Measurements from ENCODE around the gene CPNE1. TPM values are rescaled to one million over a fixed set of nuclear protein-coding genes. Genes with fewer than 3 reads are reported as not detected.

CPNE1 gene
- total RNA-seq, 4 donors from 2014 or later = 37.3 to 60.7 (median 50.1) TPM

DNA sequence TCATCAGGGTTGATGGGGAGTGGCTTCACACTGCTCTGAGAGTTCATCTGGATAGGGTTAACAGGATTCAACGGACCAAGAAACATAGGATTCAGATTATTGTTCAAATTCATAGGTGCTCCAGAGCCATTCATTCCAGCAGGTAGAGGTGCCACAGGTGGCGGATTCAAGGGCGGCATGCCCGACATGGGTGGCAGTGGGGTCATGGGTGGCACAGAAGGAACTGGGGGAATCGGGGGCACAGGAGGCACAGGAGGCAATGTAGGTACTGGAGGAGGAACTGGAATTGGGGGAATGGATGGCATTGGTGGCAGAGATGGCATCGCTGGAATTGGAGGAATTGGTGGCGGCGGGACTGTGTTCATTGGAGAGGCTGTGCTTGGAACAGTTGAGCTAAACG is 10.3 kb downstream of the CPNE1 start:
- no peak for TF ChIP-seq POLR2A (IDR thresholded peaks at IDR 0.05)
- TF ChIP-seq, protein P1, sequence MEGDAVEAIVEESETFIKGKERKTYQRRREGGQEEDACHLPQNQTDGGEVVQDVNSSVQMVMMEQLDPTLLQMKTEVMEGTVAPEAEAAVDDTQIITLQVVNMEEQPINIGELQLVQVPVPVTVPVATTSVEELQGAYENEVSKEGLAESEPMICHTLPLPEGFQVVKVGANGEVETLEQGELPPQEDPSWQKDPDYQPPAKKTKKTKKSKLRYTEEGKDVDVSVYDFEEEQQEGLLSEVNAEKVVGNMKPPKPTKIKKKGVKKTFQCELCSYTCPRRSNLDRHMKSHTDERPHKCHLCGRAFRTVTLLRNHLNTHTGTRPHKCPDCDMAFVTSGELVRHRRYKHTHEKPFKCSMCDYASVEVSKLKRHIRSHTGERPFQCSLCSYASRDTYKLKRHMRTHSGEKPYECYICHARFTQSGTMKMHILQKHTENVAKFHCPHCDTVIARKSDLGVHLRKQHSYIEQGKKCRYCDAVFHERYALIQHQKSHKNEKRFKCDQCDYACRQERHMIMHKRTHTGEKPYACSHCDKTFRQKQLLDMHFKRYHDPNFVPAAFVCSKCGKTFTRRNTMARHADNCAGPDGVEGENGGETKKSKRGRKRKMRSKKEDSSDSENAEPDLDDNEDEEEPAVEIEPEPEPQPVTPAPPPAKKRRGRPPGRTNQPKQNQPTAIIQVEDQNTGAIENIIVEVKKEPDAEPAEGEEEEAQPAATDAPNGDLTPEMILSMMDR (IDR thresholded peaks at IDR 0.05 in 4 of 5, conservative IDR thresholded peaks at IDR 0.05 in 1 of 5) = no peak
- peaks cover 0 to 21% of the 10 kb centered on the region in 2 donors for H3K36me3 ChIP-seq
- DNase-seq (no peak), ATAC-seq (no peak)
- H3K9me3 ChIP-seq = no peaks in the 10 kb centered on the region
- H3K4me3 ChIP-seq = no peak overlapping the region
- H3K4me1 ChIP-seq = peaks cover 46 to 64% of the 10 kb centered on the region in 2 donors
- in situ Hi-C loops (cut with MboI; ENCODE audit: low sequenced_read_pairs in 4 of 4) = no loop called here
- H3K27me3 ChIP-seq = no peaks in the 10 kb centered on the region
- H3K27ac ChIP-seq = no peak overlapping the region
- intact Hi-C loops (cut with DNase I; ENCODE audit: low total_unique reads) = no loop called here

DNA sequence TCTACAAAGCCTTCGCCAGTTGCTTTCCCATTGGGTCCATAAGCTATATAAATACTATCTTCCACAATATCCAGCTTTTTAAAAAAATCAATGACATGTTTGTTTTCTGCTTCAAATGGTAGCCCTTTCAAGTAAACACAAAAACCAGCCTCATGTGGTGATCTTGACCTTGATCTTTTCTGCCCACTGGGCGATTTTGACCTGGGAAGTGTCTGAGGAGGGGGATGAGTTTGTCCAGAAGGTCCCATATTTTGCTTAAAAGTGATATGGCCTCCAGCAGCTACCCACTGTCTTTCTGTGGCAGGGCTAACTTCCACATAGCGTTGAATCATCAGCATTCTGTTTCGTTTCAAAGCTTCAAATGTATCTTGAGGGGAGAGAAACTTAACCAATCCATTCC is 10.8 kb downstream of the CPNE1 start:
- no peaks in the 10 kb centered on the region for H3K27me3 ChIP-seq
- no peak for ATAC-seq
- no peak overlapping the region for H3K4me3 ChIP-seq
- no peak for TF ChIP-seq POLR2A (IDR thresholded peaks at IDR 0.05)
- TF ChIP-seq, protein P1 (IDR thresholded peaks at IDR 0.05 in 4 of 5, conservative IDR thresholded peaks at IDR 0.05 in 1 of 5) = no peak
- in situ Hi-C loops (cut with MboI; ENCODE audit: low sequenced_read_pairs in 4 of 4) (no loop called here), intact Hi-C loops (cut with DNase I; ENCODE audit: low total_unique reads) (no loop called here)
- no peak for DNase-seq
- peaks cover 0 to 21% of the 10 kb centered on the region in 2 donors for H3K36me3 ChIP-seq
- H3K9me3 ChIP-seq = no peaks in the 10 kb centered on the region
- H3K4me1 ChIP-seq = peaks cover 46 to 66% of the 10 kb centered on the region in 2 donors
- H3K27ac ChIP-seq = no peak overlapping the region

DNA sequence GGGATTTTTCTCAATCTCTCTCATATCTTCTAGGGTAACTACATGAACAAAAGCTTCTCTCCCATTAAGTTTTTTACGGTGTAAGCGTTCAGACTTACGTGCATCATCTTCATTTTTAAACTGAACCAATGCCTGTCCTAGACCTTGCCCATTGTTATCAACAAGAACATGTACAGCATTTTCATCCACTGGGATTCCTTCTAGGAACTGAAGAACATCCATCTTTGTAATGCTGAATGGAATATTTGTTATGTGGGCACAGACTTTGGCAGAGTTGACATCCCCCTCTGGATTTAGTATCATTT is 11.3 kb downstream of the CPNE1 start:
- H3K9me3 ChIP-seq = no peaks in the 10 kb centered on the region
- peaks cover 0 to 21% of the 10 kb centered on the region in 2 donors for H3K36me3 ChIP-seq
- no peak overlapping the region for H3K4me3 ChIP-seq
- peaks cover 47 to 66% of the 10 kb centered on the region in 2 donors for H3K4me1 ChIP-seq
- ATAC-seq (no peak), DNase-seq (no peak)
- TF ChIP-seq, protein P1 (IDR thresholded peaks at IDR 0.05 in 4 of 5, conservative IDR thresholded peaks at IDR 0.05 in 1 of 5) = no peak
- TF ChIP-seq POLR2A (IDR thresholded peaks at IDR 0.05) = no peak
- in situ Hi-C loops (cut with MboI; ENCODE audit: low sequenced_read_pairs in 4 of 4) = no loop called here
- intact Hi-C loops (cut with DNase I; ENCODE audit: low total_unique reads) = no loop called here
- H3K27me3 ChIP-seq = no peaks in the 10 kb centered on the region
- no peak overlapping the region for H3K27ac ChIP-seq

DNA sequence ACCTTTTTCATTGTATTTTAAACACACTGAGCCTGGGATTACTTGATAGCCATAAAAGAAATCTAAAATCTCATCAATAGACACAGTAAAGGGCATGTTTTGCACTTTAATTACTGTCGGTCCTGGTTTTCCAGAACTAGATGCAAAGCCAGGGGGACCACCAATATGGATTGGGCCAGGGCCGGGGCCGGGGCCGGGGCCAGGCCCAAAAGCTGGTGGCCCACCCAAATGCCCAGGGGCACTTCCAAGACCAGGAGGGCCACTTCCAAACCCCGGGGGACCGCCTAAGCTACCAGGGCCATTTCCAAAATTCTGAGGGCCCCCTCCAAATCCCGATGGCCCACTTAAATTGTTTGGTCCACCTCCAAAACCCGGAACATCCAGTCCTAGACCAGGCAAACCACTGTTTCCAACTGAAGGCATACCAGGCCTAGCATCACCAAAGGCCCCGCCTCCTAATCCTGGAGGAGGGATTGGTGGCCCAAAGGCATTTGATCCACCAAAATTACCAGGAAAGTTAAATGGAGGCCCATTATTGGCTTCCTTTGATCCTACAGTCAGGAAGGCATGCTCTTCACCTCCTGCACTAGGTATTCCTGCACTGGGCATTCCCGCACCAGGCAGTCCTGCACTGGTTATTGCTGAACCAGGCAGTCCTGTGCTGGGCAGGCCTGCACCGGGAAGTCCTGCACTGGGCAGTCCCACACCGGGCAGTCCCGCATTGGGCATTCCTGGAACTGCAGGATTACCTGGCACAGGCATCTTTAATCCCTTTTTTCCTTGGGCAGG is 11.9 kb downstream of the CPNE1 start:
- H3K4me1 ChIP-seq = peaks cover 47 to 65% of the 10 kb centered on the region in 2 donors
- in situ Hi-C loops (cut with MboI; ENCODE audit: low sequenced_read_pairs in 4 of 4) (no loop called here), intact Hi-C loops (cut with DNase I; ENCODE audit: low total_unique reads) (no loop called here)
- DNase-seq (no peak), ATAC-seq (no peak)
- no peaks in the 10 kb centered on the region for H3K27me3 ChIP-seq
- no peaks in the 10 kb centered on the region for H3K9me3 ChIP-seq
- H3K27ac ChIP-seq = no peak overlapping the region
- peaks cover 0 to 21% of the 10 kb centered on the region in 2 donors for H3K36me3 ChIP-seq
- TF ChIP-seq, protein P1 (IDR thresholded peaks at IDR 0.05 in 4 of 5, conservative IDR thresholded peaks at IDR 0.05 in 1 of 5) = no peak
- no peak for TF ChIP-seq POLR2A (IDR thresholded peaks at IDR 0.05)
- H3K4me3 ChIP-seq = no peak overlapping the region
